AG08396 (cell line): ENCODE data around the gene RHOT2.
A peak's percentile ranks its signal among the peaks of the same experiment; 100 is the strongest.

Source experiments
- DNase-seq: peaks from one replicate; pipeline ENCODE4 v3.0.0; 2012; ENCODE audit warnings: low spot score, mixed read lengths

Gene RHOT2

GRCh38 chr16:632486-633335 is 35.2 kb upstream of the RHOT2 start:
- DNase-seq = no peak

- DNase-seq = no peak
These were observed 34.4 kb upstream of the RHOT2 start for GRCh38 chr16:633336-634050.

GRCh38 chr16:634051-634670 is 33.8 kb upstream of the RHOT2 start:
- DNase-seq = no peak

GRCh38 chr16:634996-635395 is 32.9 kb upstream of the RHOT2 start:
- DNase-seq = no peak

GRCh38 chr16:635573-636205 is 32.2 kb upstream of the RHOT2 start:
- DNase-seq = no peak

- peak; percentile 96 for DNase-seq
These were observed 31.5 kb upstream of the RHOT2 start, which contains the start of gene METTL26 for GRCh38 chr16:636206-637080. Gene METTL26 (minus strand): TSS chr16:636305. CDS start chr16:636290, 15 bp downstream.

GRCh38 chr16:637081-638018 is 30.6 kb upstream of the RHOT2 start:
- peak; percentile 100 for DNase-seq

GRCh38 chr16:638034-638543 is 29.8 kb upstream of the RHOT2 start:
- no peak for DNase-seq

GRCh38 chr16:638836-639235 is 29.1 kb upstream of the RHOT2 start:
- no peak for DNase-seq

- DNase-seq = no peak
These were observed 27.3 kb upstream of the RHOT2 start for GRCh38 chr16:640614-641013.

GRCh38 chr16:641326-642188 is 26.4 kb upstream of the RHOT2 start, which contains the start of gene MCRIP2:
Gene MCRIP2 (plus strand): TSS chr16:641828. CDS start chr16:641992, 164 bp downstream.
- peak; percentile 94 for DNase-seq

GRCh38 chr16:642189-643049 is 25.5 kb upstream of the RHOT2 start:
- peak; percentile 55 for DNase-seq

- no peak for DNase-seq
These were observed 24.9 kb upstream of the RHOT2 start for GRCh38 chr16:643050-643368.

- no peak for DNase-seq
These were observed 23.4 kb upstream of the RHOT2 start for GRCh38 chr16:644556-644955.

- DNase-seq = no peak
These were observed 21.9 kb upstream of the RHOT2 start for GRCh38 chr16:645852-646678.

- no peak for DNase-seq
These were observed 21.2 kb upstream of the RHOT2 start for GRCh38 chr16:646679-647172.
